GM19043 (cell line): ENCODE measurements around the gene UBL7.
"Not testable (repeated sequence)": the region's sequence is repeated elsewhere in the genome, so short reads cannot be mapped to it uniquely, and the experiment has no call there.

Experiments
- ATAC-seq: cut with Tn5 transposase; IDR thresholded peaks from one replicate; pipeline ENCODE4 v1.9.1; 2021; ENCODE audit warnings: low read depth; ENCODE audit not compliant: unreplicated experiment

UBL7 gene

DNA sequence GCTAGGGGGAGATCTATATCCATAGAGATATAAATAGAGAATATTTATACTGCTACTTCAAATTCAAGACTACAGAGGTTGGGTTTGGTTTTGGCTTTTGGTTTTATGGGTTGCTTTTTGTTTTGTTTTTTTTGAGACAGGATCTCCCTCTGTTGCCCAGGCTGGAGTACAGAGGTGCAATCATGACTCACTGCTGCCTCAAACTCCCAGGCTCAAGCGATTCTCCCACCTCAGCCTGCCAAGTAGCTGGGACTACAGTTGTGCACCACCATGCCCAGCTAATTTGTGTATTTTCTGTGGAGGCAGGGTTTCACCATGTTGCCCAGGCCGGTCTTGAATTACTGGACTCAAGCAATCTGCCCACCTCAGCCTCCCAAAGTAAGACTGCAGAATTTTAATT is 3.9 kb upstream of the UBL7 start:
- ATAC-seq: no peak

DNA sequence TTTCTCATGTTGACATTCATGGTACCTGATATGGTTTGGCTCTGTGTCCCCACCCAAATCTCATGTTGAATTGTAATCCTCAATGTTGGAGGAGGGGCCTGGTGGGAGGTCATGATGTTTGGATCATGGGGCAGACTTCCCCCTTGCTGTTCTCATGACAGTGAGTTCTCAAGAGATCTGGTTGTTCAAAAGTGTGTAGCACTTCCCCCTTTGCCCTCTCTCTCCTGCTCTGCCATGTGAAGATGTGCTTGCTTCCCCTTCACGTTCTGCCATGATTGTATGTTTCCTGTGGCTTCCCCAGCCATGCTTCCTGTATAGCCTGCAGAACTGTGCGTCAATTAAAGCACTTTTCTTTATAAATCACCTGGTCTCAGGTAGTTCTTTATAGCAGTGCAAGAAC is 3.3 kb upstream of the UBL7 start:
- no peak for ATAC-seq

DNA sequence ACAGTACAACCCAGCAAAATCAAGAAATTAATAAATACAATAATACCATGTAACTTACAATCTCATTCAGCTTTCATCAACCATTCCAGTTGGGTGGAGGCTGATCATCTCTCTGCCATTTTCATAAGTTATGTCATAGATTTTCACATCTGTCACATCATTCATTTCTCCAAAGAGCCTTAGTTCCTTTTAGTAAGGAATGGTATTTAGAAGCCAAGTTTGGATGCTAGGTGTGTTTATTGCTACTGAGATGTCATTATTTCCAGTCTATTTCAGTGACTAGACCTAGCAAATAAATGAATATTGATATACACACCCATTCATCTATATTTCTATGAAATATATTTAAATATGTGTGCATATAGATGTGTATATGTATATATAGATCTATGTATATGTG is 2.7 kb upstream of the UBL7 start:
- no peak for ATAC-seq

DNA sequence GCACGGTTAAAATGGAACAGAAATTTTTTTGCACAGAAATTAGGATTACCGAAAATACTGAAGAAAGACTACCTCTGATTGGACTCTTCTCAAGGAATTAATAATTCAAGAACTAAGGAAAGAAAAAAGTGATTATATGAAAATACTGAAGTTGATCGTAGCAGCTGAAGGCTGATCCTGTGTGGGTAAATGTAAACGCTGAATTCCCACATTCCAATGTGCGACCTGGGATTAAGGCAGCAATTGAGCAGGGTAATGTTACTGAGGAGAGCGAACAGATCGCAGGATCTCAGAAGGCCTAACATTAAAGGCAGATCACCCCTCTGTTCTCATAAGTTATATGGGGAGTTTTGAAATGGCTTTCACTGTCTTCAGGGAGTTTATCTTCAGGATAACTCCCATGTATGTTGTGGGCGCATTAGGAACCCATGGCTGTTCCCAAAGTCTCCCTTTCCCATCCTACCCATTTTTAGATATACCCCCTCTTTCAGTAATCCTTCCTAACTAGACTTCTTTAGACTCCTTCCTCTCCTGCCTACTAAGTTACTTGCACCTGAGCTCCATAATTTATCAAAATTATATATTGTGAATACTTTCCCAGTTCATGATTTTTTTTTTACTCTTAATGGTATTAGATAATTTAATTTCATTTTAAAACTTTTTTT is 1.0 kb upstream of the UBL7 start:
- ATAC-seq: no peak

DNA sequence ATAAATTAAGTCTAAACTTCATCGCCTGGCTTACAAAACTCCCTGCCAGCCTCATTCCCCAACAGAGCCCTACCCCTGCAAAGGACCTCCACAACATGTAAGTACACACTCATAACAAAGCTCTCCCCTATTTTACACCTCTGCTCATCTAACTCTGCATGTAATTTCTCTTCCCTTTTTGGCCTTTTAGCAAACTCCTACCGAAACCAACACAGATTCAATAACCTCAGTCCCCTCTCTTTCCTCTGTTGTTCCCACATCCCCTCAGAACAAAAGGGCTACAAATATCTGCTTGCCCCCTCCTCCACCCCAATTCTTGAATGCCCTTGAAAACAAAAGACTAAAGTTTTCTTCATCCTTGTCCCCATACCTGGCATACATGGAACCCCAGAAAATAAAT is 662 bp downstream of the UBL7 start:
- ATAC-seq: no peak

DNA sequence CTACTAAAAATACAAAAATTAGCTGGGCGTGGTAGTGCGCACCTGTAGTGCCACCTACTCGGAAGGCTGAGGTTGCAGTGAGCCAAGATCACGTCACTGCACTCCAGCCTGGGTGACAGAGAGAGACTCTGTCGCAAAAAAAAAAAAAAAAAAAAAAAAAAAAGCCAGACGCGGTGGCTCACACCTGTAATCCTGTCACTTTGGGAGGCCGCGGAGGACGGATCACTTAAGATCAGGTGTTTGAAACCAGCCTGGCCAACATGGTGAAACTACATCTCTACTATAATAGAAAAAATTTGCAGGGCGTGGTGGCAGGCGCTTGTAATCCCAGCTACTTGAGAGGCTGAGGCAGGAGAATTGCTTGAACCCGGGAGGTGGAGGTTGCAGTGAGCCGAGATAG is 1.2 kb downstream of the UBL7 start:
- ATAC-seq: not testable (repeated sequence)

DNA sequence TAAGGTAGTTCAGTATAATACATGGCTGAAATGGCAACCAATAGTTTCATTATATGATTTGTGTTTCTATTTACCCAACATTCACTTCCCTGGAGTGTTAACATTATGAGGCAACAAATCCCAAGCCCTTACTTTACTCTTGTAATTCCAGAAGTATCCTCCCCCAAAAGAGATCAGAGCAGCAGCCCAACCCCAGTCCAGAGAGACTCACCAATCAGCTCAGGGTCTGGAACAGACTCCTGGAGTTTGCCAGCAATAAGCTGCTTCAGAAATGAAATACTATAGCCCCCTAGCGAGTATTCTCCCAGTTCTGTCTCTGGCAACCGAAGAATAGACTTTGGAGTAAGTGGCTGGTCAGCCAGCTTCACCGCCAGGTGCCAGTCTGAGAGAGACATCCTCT is 2.5 kb downstream of the UBL7 start:
- ATAC-seq: no peak

DNA sequence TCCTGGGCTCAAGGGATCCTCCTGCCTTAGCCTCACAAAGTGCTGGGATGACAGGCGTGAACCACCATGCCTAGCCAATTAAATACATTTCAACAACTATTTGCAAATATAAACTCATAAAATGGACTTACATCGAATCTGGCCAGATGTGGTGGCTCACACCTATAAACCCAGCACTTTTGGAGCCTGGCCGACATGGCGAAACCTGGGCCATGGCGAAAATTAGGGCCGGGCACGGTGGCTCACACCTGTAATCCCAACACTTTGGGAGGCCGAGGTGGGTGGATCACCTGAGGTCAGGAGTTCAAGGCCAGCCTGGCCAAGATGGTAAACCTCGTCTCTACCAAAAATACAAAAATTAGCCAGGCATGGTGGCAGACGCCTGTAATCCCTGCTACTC is 3.9 kb downstream of the UBL7 start:
- not testable (repeated sequence) for ATAC-seq

DNA sequence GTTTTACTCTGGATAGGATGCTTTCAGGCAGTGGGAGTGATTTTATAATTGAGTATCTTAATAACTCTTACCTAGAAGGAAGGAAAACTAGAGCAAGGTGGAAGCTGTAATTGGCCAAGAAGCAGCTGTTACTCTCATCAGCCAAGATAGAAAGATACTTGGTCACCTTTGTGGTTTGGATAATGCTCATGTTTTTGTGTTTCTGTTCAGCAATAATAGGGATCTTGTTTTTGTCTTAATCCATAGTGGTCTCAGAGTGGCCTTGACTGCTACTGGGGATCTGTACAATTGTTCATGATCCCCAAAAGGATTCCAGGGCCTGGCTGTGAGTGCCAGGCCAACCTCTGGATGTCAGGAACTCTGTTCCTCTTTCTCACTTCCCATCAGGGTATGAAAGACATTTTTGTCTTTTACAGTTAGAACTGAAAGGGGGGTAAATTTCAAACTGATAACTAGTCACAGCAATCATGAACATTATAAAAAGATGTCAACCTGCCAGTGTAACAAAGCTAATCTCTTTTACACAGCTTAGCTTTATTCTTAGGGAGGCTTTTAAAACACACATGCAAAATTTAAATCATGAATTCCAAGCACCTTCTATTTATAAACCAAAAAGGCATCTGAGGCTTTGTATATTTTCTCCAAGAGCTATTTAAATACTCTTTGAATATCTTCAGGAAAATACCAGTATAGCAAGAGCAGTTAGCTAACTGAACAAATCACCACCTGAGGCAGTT is 6.0 kb downstream of the UBL7 start:
- ATAC-seq: no peak

DNA sequence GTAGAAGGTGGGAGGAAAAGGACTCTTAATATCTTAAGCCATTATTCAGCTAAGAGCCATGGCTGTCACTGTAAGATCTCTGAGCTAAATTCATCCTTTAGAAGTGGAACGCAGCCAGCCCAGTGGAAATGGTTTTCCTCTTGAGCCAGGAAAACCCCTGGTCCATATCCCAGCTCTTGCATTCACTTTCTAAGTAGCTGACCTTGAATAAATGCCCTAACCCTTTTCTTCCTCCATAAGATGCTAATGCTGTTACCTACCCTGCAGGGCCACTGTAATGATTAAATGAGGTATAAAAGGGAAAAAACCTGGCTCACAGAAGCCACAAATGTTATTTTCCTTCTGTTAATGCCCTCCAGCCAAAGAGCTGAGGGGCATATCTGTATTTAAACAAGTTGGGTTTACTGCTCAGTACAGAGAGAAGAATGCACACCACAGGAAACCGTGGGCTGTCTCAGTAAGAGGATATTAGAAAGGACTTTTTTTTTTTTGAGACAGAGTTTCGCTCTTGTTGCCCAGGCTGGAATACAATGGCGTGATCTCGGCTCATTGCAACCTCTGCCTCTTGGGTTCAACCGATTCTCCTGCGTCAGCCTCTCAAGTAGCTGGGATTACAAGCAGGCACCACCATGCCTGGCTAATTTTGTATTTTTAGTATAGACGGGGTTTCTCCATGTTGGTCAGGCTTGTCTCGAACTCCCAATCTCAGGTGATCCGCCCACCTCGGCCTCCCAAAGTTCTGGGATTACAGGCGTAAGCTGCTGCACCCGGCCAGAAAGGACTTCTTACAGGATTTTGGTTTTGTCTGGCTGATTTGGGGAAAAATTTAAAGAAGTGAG is 6.8 kb downstream of the UBL7 start:
- ATAC-seq: no peak

DNA sequence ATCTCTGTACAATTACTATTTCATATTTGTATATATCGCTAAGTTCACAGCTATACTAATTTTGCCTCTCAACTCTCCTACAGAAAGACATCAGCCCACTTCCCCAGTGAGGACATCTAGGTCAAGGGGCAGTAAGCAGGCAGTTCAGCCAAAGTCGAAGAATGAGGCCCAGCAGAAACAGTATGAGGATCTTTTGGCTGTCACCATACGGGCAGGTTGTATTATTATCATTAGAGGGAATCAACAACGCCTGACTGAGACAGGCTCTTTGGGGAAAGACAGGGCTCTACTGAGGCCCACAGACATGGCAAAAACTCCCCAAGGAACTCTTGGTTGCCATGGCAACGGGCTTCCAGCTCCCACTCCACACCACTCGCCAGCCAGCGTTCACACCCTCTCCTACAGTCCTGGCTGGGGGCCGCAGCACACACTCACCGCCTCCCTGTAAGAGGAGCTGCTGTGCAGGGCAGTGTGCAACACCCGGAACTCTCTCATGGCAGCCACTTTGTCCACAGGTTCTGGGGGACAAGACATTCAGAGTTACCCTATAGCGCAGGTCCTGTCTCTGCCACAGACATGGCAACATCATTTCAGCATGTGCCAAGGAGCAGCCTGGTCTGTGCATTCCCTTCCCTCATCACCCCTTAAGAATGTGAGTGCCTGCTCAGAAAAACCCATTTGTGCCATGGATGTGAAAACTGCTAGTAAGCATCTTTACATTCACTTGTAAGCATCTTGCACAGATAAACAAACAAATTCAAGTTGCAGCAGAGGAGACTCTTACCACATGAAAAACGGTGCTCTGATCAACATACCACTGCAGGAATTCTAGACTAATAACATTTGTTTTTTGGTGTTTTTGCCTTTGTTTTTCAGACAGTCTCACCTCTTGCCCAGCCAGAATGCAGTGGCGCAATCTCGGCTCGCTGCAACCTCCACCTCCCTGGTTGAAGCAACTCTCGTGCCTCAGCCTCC is 8.8 kb downstream of the UBL7 start:
- no peak for ATAC-seq

DNA sequence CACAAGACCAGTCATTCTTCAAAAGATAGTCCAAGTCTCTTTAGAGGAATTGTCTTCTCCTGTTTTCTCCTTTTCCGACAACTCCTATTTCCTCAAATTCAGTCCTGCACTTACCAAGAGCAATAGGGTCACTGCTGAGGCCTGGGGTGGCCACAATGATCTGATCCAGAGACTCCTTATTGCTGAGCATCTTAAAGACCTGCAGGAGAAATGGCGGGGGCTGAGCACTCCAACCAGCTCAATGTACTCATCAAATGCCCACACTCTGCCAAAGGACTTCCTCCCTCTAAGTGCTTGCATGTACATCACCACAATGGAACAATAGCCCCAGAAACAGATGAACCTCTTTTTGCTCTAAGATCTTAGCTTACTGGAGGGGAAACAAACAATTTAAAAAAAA is 9.6 kb downstream of the UBL7 start:
- ATAC-seq: no peak

DNA sequence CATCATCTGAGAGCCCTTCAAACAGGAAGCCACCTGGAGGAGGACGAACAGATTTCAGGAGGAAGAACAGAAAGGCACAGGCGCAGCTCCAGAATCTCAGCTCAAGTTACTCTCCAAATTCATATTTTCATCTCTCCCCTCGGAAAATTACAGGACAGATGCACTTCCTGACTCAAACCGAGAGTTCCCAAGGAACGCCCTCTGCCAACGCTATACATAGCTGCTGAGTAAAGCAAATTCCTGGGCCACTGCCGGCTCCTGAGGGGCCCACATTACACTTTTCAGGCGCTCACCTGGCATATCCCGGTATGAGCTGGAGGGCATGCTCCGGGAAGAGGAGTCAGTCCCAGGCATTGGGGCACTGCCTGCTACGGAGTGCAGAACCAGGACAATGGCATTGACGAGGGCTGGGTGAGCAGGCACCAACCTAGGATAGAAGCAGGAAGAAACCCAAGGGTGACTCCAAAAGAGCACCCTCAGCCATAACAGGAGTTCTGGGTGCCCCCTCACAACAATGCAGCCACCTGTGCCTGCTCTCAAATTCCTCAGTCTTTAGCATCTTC is 11.2 kb downstream of the UBL7 start:
- no peak for ATAC-seq

DNA sequence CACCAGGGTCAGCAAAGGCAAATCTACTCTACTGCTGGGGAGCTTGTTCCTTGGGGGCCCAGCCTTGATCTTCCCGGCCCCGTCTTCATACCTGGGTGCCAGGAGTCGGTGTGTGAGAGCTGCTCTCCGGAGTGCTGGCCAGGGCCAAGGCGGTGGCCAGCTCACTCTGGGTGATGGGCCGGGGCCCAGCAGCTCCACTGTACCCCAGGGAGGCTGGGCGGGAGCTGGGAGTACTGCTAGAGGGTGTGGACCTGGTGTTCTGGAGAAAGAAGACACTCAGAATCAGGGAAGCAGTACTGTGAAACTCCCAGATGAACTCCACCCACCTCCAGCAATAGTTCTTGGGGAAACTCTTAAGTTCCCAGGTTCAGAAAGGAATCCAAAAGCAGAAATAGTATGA is 11.9 kb downstream of the UBL7 start:
- ATAC-seq: no peak

DNA sequence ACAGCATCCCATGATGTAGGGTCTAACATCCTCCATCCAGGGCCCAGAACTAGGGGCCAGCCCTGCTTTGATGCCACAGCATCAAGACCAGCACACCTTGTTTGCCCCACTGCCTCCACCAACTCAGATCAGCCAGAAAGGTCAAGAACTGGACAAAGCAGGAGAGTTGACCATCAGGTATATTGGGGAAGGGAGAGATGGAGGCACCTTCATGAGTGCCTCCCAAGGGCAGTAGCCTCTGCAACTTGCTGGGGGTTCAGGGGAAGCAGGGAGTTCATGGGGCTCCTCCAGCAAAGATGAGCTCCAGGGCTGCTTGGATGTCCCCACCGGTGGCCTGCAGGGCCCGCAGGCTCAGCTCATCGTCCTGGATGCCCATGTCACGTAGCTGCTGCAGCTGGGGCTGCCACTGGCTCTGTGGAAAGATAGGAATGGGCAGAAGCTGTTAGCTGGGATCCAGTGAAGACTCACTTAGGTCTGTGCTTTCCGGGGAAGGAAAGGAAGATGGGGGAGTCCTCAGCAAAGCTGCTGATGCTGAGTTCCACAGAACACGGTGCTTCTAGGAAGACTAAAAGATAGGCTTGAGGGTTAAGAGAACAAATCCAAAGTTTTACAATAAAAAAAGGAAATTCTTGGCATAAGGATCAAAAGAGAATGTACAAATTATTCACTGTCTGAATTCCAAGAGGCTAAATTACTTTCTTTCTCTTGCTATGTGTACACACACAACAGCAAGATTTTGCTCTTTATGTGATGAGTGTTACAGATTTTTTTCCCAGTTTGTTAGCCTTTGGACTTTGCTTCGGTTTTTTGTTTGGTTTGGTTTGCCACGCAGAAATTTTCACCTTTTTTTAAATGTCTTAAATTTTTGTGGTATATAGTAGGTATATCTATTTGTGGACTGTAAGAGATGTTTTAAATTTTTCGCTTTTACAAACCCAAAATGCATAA is 14.9 kb downstream of the UBL7 start:
- no peak for ATAC-seq

DNA sequence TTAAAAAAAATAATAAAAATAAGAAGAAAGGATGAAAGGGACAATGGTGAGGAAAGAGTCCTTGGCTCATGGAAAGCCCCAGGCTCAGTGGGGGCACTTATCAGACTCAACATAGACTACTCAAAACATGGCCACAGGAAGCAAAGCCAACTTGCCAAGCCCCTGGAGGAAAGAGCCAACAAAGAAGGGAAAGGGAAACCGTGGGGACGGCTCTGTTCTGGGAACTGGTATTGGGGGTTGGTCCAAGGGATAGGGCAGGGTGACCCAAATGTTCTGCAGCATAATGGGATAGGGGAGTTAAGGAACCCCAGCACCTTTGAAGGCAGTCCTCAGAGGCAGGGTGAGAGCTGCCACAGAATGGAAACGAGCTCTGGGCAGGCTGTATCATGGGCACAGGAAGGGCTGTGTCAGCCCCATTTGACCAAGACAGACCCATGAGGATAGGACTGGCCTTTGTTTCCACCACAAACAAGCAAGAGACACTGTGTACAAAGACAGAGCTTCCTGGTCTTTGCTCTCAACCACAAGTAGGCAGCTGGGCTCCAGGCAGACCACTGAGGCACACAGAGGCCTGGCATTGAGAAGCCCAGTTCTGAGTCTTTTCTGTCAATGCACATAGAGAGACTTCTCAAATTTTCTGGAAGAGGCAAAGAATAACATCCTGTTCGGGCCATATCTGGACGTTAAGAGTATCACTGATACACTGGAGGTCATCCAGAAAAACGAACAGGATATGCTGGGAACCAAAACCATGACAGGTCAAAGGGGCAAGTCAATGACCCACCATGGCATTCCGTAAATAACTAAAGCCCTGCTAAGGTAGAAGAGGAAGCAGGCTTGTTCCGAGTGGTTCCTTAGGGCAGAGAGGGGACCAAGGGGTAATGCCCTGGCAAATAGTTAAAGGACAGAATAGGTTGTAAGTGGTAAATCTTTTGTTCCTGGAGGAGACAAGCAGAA is 16.6 kb downstream of the UBL7 start:
- no peak for ATAC-seq

DNA sequence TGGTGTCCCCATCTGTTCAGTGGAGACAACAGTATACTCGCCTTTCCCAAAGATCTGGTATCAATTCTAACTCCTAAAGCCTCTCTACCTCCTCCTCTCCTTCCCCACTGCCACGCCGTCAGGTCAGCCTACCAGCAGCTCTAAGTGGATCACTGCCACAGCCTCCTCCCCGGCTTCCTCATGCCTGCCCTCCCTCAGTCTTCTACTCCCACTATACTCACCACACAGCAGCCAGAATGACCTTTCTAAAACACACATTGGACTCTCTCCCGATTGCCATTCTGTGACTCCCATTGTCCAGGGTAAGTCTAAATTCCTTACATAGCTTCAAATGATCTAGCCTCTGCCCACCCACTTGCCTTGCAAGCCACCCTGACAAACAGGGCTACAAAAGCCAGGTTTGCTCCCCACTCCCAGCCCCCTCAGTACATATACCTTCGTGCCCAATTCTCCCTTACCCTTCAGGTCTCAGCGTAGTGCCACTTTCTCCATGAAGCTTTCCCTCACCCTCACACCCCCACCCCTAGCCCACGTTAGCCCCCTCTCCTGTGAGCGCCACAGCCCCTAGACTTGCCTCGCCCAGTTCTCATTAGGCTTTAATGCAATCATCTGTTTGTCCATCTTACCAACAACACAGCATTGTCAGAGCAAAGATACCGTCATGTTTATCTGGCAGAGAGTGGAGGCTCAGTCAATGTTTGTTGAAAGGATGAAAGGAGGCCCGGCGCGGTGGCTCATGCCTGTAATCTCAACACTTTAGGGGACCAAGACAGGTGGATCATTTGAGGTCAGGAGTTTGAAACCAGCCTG is 17.7 kb downstream of the UBL7 start:
- no peak for ATAC-seq
